Osteoblast (primary cell): ENCODE results near the gene KLHL26. TPM values are rescaled to one million over a fixed set of nuclear protein-coding genes. Genes with fewer than 3 reads are reported as not detected.
A peak's percentile ranks its signal among the peaks of the same experiment; 100 is the strongest.

Source experiments
- DNase-seq: peaks from one replicate; pipeline ENCODE4 v3.0.0; 2011; ENCODE audit warnings: low spot score, mixed read lengths; ENCODE audit not compliant: insufficient read length; ENCODE audit errors: missing footprints
- H2AFZ ChIP-seq: 2 replicates; pipeline ENCODE4 v1.6.0; 2011; ENCODE audit warnings: mild to moderate bottlenecking, low read length
- H3K27ac ChIP-seq: 2 replicates; pipeline ENCODE4 v1.5.1; 2011; ENCODE audit warnings: mild to moderate bottlenecking, low read depth, low read length, moderate library complexity
- H3K27me3 ChIP-seq: 2 replicates; pipeline ENCODE4 v1.6.0; 2012; ENCODE audit warnings: mild to moderate bottlenecking, control low read depth, inconsistent platforms, low read length, moderate library complexity; ENCODE audit not compliant: insufficient read depth
- H3K36me3 ChIP-seq: 2 replicates; pipeline ENCODE4 v1.5.1; 2011; ENCODE audit warnings: mild to moderate bottlenecking, low read length, control low read depth, moderate library complexity; ENCODE audit not compliant: insufficient read depth
- H3K4me1 ChIP-seq: 2 replicates; pipeline ENCODE4 v1.5.1; 2011; ENCODE audit warnings: mild to moderate bottlenecking, low read length, control low read depth, moderate library complexity; ENCODE audit not compliant: insufficient read depth
- H3K4me2 ChIP-seq: 2 replicates; pipeline ENCODE4 v1.6.0; 2011; ENCODE audit warnings: mild to moderate bottlenecking, low read length; ENCODE audit not compliant: insufficient read depth
- H3K4me3 ChIP-seq: fragments of 200-600 bp; sonication (generic); 3 replicates; pipeline ENCODE4 v1.5.1; 2012; ENCODE audit warnings: mild to moderate bottlenecking, low read length, inconsistent platforms; ENCODE audit not compliant: insufficient read depth
- H3K79me2 ChIP-seq: 2 replicates; pipeline ENCODE4 v1.6.0; 2012; ENCODE audit warnings: mild to moderate bottlenecking, low read length, control low read depth, inconsistent platforms; ENCODE audit not compliant: insufficient read depth
- H3K9me3 ChIP-seq: 2 replicates; pipeline ENCODE4 v1.5.1; 2011; ENCODE audit warnings: low read depth, low read length, control low read depth
- H4K20me1 ChIP-seq: 2 replicates; pipeline ENCODE4 v1.6.0; 2012; ENCODE audit warnings: mild to moderate bottlenecking, low read length, control low read depth; ENCODE audit not compliant: insufficient read depth
- CTCF ChIP-seq: IDR thresholded peaks from 2 replicates; pipeline ENCODE4 v1.5.1; 2011; ENCODE audit warnings: mild to moderate bottlenecking, low read depth, low read length, moderate library complexity; ENCODE audit errors: extremely low read depth
- total RNA-seq: library from RNA; depleted of rRNA; stranded (reverse); fragments of >200 nt; gene quantifications from 2 replicates; pipeline ENCODE4 v1.2.3, GENCODE V29; 2012

KLHL26 gene
- total RNA-seq, 1 donor: 5.1 TPM

- H4K20me1 ChIP-seq: peaks cover 74% of the 10 kb centered on the region
- no peaks in the 10 kb centered on the region for H3K27me3 ChIP-seq
- H3K79me2 ChIP-seq: peaks cover 67% of the 10 kb centered on the region
- H3K4me3 ChIP-seq: no peak overlapping the region
- peaks cover 12% of the 10 kb centered on the region for H3K4me1 ChIP-seq
- H3K27ac ChIP-seq: no peak overlapping the region
- no peak overlapping the region for H2AFZ ChIP-seq
- DNase-seq: no peak
- TF ChIP-seq CTCF: no peak
- no peak overlapping the region for H3K4me2 ChIP-seq
- no peaks in the 10 kb centered on the region for H3K36me3 ChIP-seq
- H3K9me3 ChIP-seq: no peaks in the 10 kb centered on the region
Measured at GRCh38 chr19:18698321-18699167, 61.7 kb downstream of the KLHL26 start.

- Histone ChIP-seq H4K20me1 (peaks cover 74% of the 10 kb centered on the region), H3K4me2 (no peak overlapping the region), H3K27me3 (no peaks in the 10 kb centered on the region), H3K9me3 (no peaks in the 10 kb centered on the region), H3K4me3 (no peak overlapping the region), H2AFZ (no peak overlapping the region), H3K36me3 (no peaks in the 10 kb centered on the region), H3K4me1 (peaks cover 12% of the 10 kb centered on the region), H3K27ac (no peak overlapping the region), H3K79me2 (peaks cover 68% of the 10 kb centered on the region)
- no peak for TF ChIP-seq CTCF
- peak; percentile 74 for DNase-seq
Measured at GRCh38 chr19:18699403-18700054, 62.7 kb downstream of the KLHL26 start.

- Histone ChIP-seq H2AFZ (peak overlapping the region; percentile 92), H3K79me2 (peaks cover 69% of the 10 kb centered on the region), H3K27ac (peak overlapping the region; percentile 33), H3K36me3 (no peaks in the 10 kb centered on the region), H3K27me3 (no peaks in the 10 kb centered on the region), H3K4me1 (peaks cover 12% of the 10 kb centered on the region), H3K9me3 (no peaks in the 10 kb centered on the region), H3K4me2 (peak overlapping the region; percentile 98), H4K20me1 (peaks cover 72% of the 10 kb centered on the region), H3K4me3 (peak overlapping the region; percentile 73)
- peak; percentile 98 for DNase-seq
- no peak for TF ChIP-seq CTCF
Measured at GRCh38 chr19:18700501-18701249, 63.8 kb downstream of the KLHL26 start.
